Fibroblast of pulmonary artery (primary cell): ENCODE data around the gene CCDC196.
A peak's percentile ranks its signal among the peaks of the same experiment; 100 is the strongest.

Experiments
- DNase-seq: peaks from one replicate; pipeline ENCODE4 v3.0.0-alpha.2; 2010; ENCODE audit warnings: low read depth
- H3K4me3 ChIP-seq: replicated peaks from 2 replicates; pipeline ENCODE4 v1.5.1; 2011; ENCODE audit warnings: low read depth, mild to moderate bottlenecking, control low read depth, low read length, moderate library complexity
- TF ChIP-seq, protein P1 (sequence below): IDR thresholded peaks from 2 replicates; pipeline ENCODE4 v1.5.1; 2011; ENCODE audit warnings: mild to moderate bottlenecking, control low read depth, low read length, inconsistent platforms; ENCODE audit errors: missing control alignments

CCDC196 gene

GRCh38 chr14:66490143-66491111 lies 4.3 kb downstream of the CCDC196 start:
- DNase-seq: no peak
- H3K4me3 ChIP-seq: no peak overlapping the region
- TF ChIP-seq, protein P1, sequence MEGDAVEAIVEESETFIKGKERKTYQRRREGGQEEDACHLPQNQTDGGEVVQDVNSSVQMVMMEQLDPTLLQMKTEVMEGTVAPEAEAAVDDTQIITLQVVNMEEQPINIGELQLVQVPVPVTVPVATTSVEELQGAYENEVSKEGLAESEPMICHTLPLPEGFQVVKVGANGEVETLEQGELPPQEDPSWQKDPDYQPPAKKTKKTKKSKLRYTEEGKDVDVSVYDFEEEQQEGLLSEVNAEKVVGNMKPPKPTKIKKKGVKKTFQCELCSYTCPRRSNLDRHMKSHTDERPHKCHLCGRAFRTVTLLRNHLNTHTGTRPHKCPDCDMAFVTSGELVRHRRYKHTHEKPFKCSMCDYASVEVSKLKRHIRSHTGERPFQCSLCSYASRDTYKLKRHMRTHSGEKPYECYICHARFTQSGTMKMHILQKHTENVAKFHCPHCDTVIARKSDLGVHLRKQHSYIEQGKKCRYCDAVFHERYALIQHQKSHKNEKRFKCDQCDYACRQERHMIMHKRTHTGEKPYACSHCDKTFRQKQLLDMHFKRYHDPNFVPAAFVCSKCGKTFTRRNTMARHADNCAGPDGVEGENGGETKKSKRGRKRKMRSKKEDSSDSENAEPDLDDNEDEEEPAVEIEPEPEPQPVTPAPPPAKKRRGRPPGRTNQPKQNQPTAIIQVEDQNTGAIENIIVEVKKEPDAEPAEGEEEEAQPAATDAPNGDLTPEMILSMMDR: no peak

GRCh38 chr14:66493750-66494149 lies 7.6 kb downstream of the CCDC196 start:
- no peak overlapping the region for H3K4me3 ChIP-seq
- TF ChIP-seq, protein P1: no peak
- DNase-seq: no peak

- H3K4me3 ChIP-seq: no peak overlapping the region
- DNase-seq: peak; percentile 85
These were observed 9.3 kb downstream of the CCDC196 start for GRCh38 chr14:66495218-66496098.

DNA sequence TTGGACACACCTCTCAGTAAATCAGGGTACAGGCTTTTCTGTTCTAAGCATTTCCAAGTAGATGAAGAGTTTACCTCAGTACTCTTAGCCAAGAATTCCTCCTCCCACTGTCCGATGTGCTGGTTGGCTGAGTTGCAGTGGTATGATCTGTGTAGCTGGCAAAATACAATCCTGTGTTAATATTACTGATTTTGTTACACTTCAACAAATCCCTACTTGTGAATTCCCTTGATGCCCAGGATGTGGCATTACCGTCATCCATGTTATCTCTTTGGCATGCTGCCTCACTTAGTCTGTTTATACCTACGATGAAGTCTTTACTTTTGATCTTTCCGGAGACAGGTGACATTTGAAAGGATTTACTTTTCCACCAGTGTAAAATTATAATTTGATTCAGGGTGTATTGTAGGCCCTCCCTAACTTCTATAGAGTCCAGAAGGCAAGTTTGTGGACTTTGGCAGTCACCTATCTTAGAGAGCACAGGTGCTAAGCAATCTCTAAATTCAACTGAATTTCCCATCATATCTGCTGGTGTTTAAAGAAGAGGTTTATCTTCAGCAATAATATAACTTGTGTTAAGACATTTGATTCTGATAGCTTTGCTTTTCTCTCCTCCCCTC lies 10.1 kb downstream of the CCDC196 start:
- no peak overlapping the region for H3K4me3 ChIP-seq
- no peak for DNase-seq
- TF ChIP-seq, protein P1: no peak

More at GRCh38 chr14:66495218-66496098, 9.3 kb downstream of the CCDC196 start:
- TF ChIP-seq, protein P1: peak; percentile 87

- no peak for DNase-seq
- TF ChIP-seq, protein P1: no peak
- H3K4me3 ChIP-seq: no peak overlapping the region
These were observed 10.7 kb downstream of the CCDC196 start for GRCh38 chr14:66496911-66497310.

- TF ChIP-seq, protein P1: no peak
- no peak for DNase-seq
- H3K4me3 ChIP-seq: no peak overlapping the region
These were observed 12.1 kb downstream of the CCDC196 start for GRCh38 chr14:66498311-66498710.
